ENCODE measurements around the gene TMEM47.

The TMEM47 gene

GRCh38 chrX:34656842-34657725 lies at the start of gene TMEM47:
TSS of gene TMEM47 (minus strand) at chrX:34657285. CDS start at chrX:34657029, 256 bp downstream.
- no peak for DNase-seq

DNA sequence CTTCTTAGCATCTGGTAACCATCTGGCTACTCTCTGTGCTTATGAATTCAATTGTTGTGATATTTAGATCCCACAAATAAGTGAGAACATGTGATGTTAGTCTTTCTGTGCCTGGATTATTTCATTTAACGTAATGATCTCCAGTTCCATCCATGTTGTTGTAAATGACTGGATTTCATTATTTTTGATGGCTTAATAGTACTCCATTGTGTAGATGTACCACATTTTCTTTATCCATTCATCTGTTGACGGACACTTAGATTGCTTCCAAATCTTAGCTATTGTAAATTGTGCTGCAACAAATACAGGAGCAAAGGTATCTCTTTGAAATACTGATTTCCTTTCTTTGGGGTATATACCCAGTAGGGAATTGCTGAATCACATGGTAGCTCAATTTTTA lies 30.0 kb upstream of the TMEM47 start:
- no peak for DNase-seq

DNA sequence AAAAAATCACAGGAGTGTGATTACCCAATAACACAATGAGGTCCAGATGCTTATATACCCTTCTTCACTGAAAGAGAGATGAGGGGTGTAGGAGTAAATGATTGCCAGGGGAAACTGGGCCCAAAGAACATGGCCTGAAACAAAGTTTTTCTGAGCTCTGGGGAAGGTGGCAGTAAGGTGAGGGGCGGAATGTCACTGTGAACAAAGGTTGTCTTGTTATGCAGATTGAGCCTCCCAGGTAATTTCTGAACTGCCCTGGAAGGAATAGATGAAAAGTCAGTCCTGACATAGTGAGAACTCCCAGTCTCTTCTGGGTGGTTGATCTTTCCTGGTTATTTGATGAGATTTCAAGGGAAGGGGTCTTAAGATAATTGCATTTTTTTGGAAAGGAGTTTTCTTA lies 2.5 kb upstream of the TMEM47 start:
- DNase-seq: no peak

DNA sequence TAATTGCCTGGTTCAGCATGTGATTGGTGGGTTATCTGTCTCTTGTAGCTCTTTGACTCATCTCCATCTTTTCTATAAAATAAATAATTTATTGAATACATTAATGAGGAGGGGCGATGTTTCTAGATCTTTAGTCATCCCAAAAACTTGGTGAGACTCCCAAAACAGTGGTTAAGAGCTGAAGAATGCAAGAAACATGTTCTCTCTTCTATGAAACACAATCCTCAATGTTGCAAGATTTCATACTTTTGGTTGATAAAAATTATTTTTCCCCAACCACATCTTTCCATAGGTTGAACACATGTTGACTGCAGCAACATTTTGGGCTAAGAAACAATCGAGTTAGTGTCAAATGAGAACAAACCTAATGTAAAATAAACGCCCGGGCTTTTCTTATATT lies 1.2 kb upstream of the TMEM47 start:
- DNase-seq: no peak

DNA sequence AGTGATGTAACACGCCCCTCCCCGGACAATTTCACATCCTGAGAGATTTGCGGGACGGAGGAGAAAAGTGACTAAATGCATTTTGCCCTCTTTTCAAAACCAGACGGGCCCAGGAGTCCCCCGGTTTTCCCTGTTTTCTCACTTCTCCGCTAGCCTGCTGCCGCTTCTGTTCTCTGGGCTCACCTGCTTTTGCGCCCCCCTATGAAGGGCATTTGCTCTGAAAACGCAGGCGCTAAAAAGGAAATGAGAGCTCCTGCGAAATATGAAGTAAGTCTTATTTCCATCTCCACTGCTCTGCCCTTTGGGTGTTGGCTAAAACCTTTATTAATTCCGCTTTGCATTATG lies 613 bp upstream of the TMEM47 start:
- DNase-seq: no peak

GRCh38 chrX:34656467-34656841 lies 631 bp downstream of the TMEM47 start:
- DNase-seq: no peak

- DNase-seq: no peak
Observed at GRCh38 chrX:34655501-34656455, 1.3 kb downstream of the TMEM47 start.

GRCh38 chrX:34654696-34655490 lies 2.2 kb downstream of the TMEM47 start:
- no peak for DNase-seq

GRCh38 chrX:34653811-34654210 lies 3.3 kb downstream of the TMEM47 start:
- DNase-seq: no peak

DNA sequence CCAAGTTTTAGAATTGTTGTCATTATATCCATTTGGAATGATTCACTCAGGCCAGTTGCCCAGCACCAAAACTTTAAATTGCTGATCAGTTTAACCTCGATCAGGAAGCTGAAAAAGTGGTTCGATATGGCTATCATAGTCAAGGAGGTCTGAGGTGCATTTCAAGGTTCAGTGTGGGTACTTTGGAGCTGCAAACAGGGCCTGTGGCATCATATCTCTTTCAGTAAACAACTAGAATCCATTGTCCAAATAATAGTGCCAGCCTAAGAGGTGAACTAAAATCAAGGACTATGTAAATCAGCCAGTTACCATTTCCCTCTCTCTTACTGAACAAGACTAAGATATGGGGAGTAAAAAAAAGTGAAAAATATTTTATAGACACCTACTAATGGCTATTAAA lies 14.2 kb downstream of the TMEM47 start:
- no peak for DNase-seq

DNA sequence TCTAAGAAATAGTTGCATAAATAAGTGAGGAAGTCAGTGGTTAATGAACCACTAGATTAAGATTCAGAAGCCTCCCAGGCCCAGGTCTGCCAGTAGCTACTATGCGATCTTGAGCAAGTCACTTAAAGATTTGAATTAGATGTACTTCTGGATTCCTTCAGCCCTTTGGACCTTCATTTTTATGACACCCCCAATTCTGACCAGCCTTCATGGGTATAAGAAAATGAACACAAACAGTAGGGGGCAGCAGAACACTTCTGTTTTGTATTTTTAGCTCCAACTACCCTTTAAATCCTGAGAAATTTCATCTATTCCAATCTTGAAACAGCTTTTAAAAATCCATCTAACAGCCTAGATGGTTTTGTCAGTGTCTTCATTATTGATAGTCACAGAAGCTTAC lies 19.0 kb downstream of the TMEM47 start:
- no peak for DNase-seq

GRCh38 chrX:34634349-34634748 lies 22.7 kb downstream of the TMEM47 start:
- DNase-seq: no peak

DNA sequence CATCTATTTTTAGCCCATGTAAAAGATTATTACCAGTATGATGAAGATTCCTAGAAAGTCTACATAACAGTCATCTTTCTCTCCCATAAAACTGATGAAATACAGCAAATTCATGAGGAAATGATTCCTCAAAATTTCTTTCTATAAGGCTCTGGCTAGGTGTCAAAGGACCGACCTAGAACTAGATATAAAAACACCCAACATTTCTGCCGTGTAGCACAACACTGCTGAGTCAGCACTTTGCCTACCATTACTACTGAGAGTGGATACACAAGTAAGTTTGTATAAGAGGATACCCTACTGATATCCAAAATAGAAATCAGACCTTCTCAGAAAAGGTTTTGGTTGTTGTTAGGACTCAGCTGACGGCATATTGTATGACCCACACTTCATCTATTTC lies 24.7 kb downstream of the TMEM47 start:
- DNase-seq: no peak

- no peak for DNase-seq
Observed at GRCh38 chrX:34631479-34632220, 25.4 kb downstream of the TMEM47 start.

- no peak for DNase-seq
Observed at GRCh38 chrX:34629572-34629971, 27.5 kb downstream of the TMEM47 start.

DNA sequence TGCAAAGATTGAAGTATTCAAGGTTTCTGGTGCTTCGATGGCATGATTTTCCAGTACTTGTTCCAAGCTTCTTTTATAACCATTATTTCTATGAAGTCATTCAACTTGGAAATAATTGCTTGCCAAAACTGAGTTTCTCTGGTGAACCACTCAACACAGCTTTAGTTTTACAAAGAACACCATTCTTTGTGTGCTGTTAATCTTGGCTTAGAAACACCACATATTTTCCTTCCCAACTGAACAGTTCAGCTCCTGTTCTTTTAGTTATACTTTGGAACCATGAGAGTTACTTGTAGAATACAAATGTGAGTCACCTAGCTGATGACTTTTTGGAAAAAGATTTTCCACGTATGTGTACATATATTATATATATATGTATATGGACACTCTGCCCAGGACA lies 32.7 kb downstream of the TMEM47 start:
- DNase-seq: no peak

GRCh38 chrX:34619920-34620319 lies 37.2 kb downstream of the TMEM47 start:
- no peak for DNase-seq

- no peak for DNase-seq
Observed at GRCh38 chrX:34612036-34612435, 45.0 kb downstream of the TMEM47 start.

GRCh38 chrX:34598362-34598761 lies 58.7 kb downstream of the TMEM47 start:
- no peak for DNase-seq

DNA sequence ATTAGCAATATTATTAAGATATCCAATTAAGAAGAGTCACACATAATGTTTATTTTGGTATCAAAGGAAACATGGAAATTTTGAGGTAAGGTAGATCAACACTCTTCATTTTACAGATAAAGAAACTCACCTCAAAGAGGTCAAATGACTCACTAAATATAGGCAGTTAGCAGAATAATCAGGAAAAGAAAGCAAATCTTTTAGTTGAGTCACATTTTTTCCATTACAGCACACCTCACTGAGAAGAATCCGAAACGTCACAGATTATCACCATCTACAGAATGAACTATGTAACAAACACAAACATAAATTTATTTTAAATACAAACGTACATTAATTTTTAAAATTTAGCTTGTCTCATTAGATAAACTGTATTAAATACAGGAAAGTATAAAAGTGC lies 70.1 kb downstream of the TMEM47 start:
- DNase-seq: no peak

- no peak for DNase-seq
Observed at GRCh38 chrX:34586346-34586911, 70.7 kb downstream of the TMEM47 start.

DNA sequence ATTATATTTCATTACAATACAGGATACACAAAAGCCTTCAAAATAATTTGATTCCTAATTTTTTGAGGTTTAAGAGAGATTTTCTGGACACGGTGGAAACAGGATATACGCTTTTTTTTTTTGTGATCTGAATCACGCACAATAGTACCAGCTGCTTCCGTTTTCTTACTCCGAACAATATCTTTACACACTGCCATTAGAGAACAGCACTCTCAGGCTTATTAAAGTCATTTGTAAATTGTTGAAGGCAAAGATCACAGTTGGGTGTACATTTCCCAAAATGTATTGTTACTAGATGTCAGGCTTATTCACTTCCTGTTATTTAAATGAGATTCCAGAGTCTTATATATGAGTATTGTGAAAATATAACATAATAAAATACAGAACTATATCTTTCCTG lies 71.5 kb downstream of the TMEM47 start:
- no peak for DNase-seq
